Left lung (tissue), 10 donors: ENCODE data around the gene TCERG1L. TPM values are rescaled to one million over a fixed set of nuclear protein-coding genes. Genes with fewer than 3 reads are reported as not detected.

ENCODE experiments used
- ATAC-seq: fragments of 200-7000 bp; cut with Tn5 transposase; one replicate; pipeline ENCODE4 v1.9.1; 2020; ENCODE audit warnings: moderate library complexity
- DNase-seq, 4 donors: peaks; one replicate each; pipeline ENCODE4 v3.0.0-alpha.2; 2013 to 2020
- H3K27ac ChIP-seq, 2 donors: fragments of 200-600 bp; sonication (generic) in 1 of 2; one replicate each; pipeline versions ENCODE4 v1.5.0 to v1.8.0; 2020 to 2021
- H3K27me3 ChIP-seq, 2 donors: fragments of 200-600 bp; sonication (generic) in 1 of 2; one replicate each; pipeline versions ENCODE4 v1.5.0 to v1.8.0; 2020 to 2021
- H3K36me3 ChIP-seq, 2 donors: fragments of 200-600 bp; sonication (generic) in 1 of 2; one replicate each; pipeline versions ENCODE4 v1.5.0 to v1.8.0; 2020 to 2021
- H3K4me1 ChIP-seq, 2 donors: fragments of 200-600 bp; one replicate each; pipeline ENCODE4 v1.8.0; 2021
- H3K4me3 ChIP-seq, 2 donors: fragments of 200-600 bp; sonication (generic) in 1 of 2; one replicate each; pipeline versions ENCODE4 v1.5.0 to v1.8.0; 2020 to 2021; ENCODE audit warnings: mild to moderate bottlenecking in 1 of 2
- H3K9me3 ChIP-seq, 2 donors: fragments of 200-600 bp; sonication (generic) in 1 of 2; one replicate each; pipeline versions ENCODE4 v1.5.0 to v1.8.0; 2020 to 2021
- intact Hi-C, 2 donors: fragments of 100-400 bp; cut with DNase I; formaldehyde crosslinking; loops; one replicate each; pipeline versions ENCODE4 v1.11.2 to v1.14.2; 2022
- polyA plus RNA-seq, 6 donors: library from polyadenylated mRNA; unstranded; fragments of 120-200 nt; gene quantifications; one replicate each; pipeline ENCODE4 v1.2.1, GENCODE V29; 2013; ENCODE audit not compliant: insufficient read length in 6 of 6
- total RNA-seq, 2 donors: library from RNA; stranded (reverse); fragmentation: NEBNext Ultra II Directional; extraction: Animal tissue kit (Norgen Biotek cat#: 25700); gene quantifications; one replicate each; pipeline ENCODE4 v1.2.1, GENCODE V29; 2021
- TF ChIP-seq, protein P1 (sequence below), 2 donors: fragments of 200-600 bp; sonication (generic) in 1 of 2; IDR thresholded peaks; one replicate each; pipeline versions ENCODE4 v1.5.0 to v1.8.0; 2021; ENCODE audit warnings: antibody characterized with exemption in 2 of 2
- donor health status: DM: no; HTN: yes; CAD: no.
- donor health status: DM: no; HTN: no; CAD: no.

The TCERG1L gene
- total and polyA plus RNA-seq, 8 donors, result 0.35 to 0.72 (median 0.48) TPM; not detected in 2

DNA sequence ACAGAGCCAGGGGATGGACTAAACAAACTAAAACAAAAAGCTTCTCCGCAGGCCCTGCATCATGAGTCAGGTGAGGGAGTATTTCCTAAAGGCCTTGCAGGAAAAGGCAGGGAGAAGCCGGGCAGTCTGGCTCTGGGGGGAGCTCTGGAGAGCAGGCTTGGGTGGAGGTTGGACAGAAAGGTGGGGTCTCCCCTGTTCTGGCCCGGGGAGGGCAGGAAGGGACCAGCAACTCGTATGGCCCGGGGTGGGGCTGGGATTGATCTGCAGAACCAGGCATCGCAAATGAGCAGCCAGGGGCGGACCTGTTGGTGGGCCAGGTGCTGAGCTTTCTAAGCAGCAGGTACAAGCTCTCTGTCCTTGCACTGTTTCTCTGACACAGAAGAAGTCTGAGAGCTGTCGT is 235.2 kb downstream of the TCERG1L start:
- Histone ChIP-seq H3K36me3 (no peaks in the 10 kb centered on the region), H3K27me3 (peaks cover 0 to 8% of the 10 kb centered on the region in 2 donors), H3K4me3 (no peak overlapping the region), H3K4me1 (no peaks in the 10 kb centered on the region), H3K9me3 (no peaks in the 10 kb centered on the region), H3K27ac (no peak overlapping the region)
- intact Hi-C loops, result no loop called here
- DNase-seq (no peak), ATAC-seq (no peak)
- TF ChIP-seq, protein P1, sequence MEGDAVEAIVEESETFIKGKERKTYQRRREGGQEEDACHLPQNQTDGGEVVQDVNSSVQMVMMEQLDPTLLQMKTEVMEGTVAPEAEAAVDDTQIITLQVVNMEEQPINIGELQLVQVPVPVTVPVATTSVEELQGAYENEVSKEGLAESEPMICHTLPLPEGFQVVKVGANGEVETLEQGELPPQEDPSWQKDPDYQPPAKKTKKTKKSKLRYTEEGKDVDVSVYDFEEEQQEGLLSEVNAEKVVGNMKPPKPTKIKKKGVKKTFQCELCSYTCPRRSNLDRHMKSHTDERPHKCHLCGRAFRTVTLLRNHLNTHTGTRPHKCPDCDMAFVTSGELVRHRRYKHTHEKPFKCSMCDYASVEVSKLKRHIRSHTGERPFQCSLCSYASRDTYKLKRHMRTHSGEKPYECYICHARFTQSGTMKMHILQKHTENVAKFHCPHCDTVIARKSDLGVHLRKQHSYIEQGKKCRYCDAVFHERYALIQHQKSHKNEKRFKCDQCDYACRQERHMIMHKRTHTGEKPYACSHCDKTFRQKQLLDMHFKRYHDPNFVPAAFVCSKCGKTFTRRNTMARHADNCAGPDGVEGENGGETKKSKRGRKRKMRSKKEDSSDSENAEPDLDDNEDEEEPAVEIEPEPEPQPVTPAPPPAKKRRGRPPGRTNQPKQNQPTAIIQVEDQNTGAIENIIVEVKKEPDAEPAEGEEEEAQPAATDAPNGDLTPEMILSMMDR (IDR thresholded peaks at IDR 0.05), result no peak

DNA sequence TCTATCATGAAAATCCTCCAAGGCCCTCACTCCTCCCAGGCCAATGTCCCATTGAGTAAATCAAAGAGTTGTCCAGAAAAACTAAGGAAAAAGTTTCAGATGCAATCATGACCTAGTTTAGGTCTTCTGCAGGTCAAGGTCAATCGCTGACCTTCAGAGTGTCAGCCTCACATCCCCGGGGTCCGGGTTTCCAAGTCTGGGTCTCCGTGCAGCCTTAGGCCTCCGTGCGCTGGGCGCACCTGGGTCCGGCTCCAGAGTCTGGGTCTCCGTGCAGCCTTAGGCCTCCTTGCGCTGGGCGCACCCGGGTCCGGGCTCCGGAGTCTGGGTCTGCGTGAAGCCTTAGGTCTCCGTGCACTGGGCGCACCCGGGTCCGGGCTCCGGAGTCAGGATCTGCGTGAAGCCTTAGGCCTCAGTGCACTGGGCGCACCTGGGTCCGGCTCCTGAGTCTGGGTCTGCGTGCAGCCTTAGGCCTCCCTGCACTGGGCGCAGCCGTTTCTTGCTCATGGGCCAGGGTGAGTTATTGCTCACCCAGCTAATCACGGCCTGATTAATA is 236.2 kb downstream of the TCERG1L start:
- no peak for ATAC-seq
- peak in 1 of 4 donors; percentile 65 for DNase-seq
- intact Hi-C loops, result no loop called here
- Histone ChIP-seq H3K27me3 (peaks cover 0 to 8% of the 10 kb centered on the region in 2 donors), H3K4me1 (no peaks in the 10 kb centered on the region), H3K36me3 (no peaks in the 10 kb centered on the region), H3K9me3 (no peaks in the 10 kb centered on the region), H3K4me3 (no peak overlapping the region), H3K27ac (no peak overlapping the region)
- TF ChIP-seq, protein P1 (IDR thresholded peaks at IDR 0.05), result no peak

DNA sequence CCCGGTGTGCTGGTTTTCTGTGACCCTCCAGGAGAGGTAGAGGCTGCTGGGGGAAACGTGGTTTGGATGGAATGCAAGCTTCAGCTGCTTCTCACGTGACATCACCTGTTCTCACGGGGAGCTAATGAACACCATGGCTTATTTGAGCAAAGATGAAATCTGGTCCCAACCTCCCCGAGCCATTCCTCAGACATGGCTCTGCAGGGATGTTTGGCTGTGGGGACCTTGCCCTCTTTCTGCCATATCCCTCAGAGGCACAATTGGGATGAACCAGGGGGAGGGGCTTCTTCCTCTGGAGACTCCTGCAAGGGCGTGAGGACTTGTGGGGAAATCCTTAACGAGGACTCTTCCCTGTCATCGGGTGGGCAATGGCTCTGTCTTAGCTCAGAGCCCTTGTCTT is 236.8 kb downstream of the TCERG1L start:
- Histone ChIP-seq H3K27ac (no peak overlapping the region), H3K4me1 (no peaks in the 10 kb centered on the region), H3K9me3 (no peaks in the 10 kb centered on the region), H3K4me3 (no peak overlapping the region), H3K27me3 (peaks cover 0 to 8% of the 10 kb centered on the region in 2 donors), H3K36me3 (no peaks in the 10 kb centered on the region)
- intact Hi-C loops, result no loop called here
- DNase-seq (no peak), ATAC-seq (no peak)
- TF ChIP-seq, protein P1 (IDR thresholded peaks at IDR 0.05), result no peak

DNA sequence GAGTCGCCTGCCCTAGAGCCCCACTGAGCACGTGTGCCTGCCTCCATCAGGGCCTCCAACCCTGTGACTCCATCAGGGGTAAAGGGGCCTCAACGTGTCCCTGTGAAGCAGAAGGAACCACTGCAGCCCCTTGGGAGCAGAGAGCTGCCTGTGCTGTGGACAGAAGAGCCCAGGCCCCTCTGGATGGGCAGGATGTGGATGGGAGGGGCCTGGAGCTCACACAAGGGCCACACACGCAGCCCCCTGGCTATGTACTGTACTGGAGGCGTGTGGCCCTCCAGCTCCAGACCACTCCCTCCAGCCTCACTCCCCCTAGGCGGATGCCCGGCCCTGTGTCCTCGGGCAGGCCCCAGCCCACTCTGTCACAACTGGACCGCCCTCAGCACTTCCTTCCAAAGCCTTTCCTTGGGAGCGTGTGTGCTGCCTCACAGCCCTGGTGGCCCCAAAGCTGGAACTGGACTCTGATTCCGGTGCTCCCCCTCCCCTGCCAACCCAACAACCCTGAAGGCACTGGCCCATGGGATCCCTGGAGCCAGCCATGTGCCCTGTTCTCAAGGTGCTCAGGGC is 238.0 kb downstream of the TCERG1L start:
- DNase-seq (peak in 1 of 4 donors; percentile 28), ATAC-seq (no peak)
- Histone ChIP-seq H3K4me3 (no peak overlapping the region), H3K4me1 (no peaks in the 10 kb centered on the region), H3K27ac (no peak overlapping the region), H3K27me3 (peaks cover 0 to 8% of the 10 kb centered on the region in 2 donors), H3K36me3 (no peaks in the 10 kb centered on the region), H3K9me3 (no peaks in the 10 kb centered on the region)
- TF ChIP-seq, protein P1 (IDR thresholded peaks at IDR 0.05), result no peak
- intact Hi-C loops, result no loop called here

DNA sequence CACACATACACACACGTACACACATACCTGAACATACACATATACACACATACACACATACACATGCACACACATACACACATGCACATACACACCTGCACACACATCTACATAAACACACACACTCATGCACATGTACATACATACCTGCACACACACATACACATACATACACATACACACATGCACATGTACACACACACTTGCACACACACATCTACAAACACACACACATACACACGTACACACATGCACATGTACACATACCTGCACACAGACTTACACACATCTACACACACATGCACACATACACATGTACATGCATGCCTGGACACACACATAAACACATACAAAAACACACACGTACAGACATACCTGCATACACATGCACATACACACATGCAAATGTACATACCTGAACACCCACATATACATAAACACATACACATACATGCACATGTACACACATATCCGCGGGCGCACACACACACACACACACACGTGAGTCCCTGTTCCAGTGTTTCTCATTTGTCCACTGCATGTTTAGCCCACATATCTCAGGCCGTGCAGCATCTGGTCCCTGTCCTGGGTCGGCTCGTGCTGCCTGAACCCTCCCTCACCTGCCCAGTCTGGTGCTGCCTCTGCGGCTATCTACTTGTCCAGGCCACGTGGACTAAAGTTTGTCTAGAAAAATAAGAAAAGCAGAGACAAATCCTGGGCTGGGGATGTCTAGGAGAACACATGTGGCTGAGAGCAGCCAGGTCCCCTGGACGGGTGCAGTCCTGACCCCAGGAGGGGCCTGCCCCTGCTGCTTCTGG is 238.7 kb downstream of the TCERG1L start:
- Histone ChIP-seq H3K27me3 (peaks cover 0 to 8% of the 10 kb centered on the region in 2 donors), H3K27ac (no peak overlapping the region), H3K4me3 (no peak overlapping the region), H3K9me3 (no peaks in the 10 kb centered on the region), H3K4me1 (no peaks in the 10 kb centered on the region), H3K36me3 (no peaks in the 10 kb centered on the region)
- intact Hi-C loops, result no loop called here
- no peak for ATAC-seq
- DNase-seq, result no peak
- TF ChIP-seq, protein P1 (IDR thresholded peaks at IDR 0.05), result no peak
